HG02981 (cell line): ENCODE results near the gene PFDN1.

ENCODE experiments used
- ATAC-seq: cut with Tn5 transposase; IDR thresholded peaks from one replicate; pipeline ENCODE4 v1.9.1; 2021; ENCODE audit warnings: mild to moderate bottlenecking, moderate library complexity; ENCODE audit not compliant: unreplicated experiment

The PFDN1 gene

DNA sequence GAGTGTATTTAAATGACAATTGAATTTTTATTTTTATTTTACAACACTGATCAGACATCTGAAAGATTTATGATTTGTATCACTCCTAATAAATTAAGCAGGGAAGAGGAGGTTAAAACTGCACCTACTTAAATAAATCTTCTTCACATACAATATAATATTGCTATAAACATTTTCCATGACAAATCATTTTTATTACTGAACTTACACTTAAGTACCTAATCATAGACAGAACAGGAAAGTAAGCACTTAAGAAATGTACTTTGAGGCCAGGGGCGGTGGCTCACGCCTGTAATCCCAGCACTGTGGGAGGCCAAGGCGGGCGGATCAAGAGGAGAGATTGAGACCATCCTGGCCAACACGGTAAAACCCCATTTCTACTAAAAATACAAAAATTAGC is 3.8 kb downstream of the PFDN1 start:
- ATAC-seq, result no peak

DNA sequence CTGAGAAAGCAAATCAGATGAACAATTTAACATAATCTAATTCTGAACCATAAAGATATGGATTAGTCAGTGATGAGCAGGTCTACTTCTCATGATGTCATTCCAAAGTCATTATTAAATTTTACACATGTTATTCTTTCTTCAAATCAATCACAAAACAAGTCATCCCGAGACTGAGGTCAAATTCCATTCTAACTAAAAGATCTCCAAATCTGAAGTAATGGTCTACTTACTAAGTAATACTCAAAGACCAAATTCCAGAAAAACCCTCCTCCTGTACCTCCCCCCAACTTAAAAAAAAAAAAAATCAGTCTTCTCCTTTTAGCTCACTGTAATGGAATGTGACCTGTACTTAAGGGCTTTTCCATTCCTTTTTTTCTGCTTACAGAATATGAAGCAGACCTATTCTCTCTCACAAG is 4.7 kb downstream of the PFDN1 start:
- ATAC-seq, result no peak

DNA sequence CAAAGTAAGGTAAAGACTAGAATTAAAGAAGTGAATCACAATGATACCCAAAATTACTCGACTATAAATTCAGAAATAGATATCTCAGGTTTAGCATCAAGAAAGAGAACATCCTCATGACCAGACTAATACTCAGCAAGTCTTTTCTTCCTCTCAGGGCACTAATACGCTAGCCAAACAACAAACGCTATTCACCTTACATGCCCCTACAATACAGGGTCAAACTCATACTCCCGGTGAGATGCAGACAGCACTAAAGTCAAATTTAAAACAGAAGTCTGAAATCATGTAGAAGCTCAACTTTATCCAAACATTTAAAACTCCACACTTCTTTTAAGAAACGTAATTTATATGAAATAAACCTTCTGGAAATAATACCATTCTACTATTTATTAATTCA is 5.6 kb downstream of the PFDN1 start:
- no peak for ATAC-seq

DNA sequence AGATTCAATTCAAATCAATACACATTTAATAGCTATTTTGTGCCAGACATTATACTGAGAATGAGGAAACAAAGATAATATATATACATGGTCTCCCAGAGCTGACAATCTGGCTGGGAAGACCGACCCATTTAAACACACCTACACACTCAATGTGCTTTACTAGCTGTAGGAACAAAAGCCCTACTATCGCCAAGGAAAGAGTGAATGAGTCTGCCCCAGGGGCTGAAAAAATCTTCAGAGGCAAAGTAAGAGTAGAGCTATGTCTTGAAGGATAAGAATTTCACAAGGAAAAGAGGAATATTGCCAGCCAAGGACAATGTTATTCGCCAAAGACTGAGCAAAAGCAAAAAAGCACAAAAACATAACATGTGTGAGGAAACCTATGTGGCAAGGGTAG is 6.6 kb downstream of the PFDN1 start:
- ATAC-seq, result no peak

DNA sequence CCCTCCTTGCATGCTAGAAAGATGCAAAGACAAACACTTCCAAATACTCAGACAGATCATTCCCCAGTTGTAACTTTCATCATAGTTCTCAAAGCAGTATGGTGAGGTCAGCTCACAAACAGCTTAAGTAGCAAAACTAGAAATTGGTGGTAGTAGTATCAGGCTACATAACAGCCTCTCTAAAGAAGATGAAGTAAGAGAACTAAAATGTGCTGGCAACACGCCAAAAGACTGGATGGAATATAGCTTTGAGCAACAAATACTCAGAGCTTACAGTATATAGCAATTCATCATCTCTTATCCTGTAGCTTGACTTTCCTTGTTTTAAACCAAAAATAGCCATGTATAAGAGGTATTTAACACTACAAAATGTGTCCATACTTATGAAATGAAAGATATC is 7.5 kb downstream of the PFDN1 start:
- ATAC-seq, result no peak

DNA sequence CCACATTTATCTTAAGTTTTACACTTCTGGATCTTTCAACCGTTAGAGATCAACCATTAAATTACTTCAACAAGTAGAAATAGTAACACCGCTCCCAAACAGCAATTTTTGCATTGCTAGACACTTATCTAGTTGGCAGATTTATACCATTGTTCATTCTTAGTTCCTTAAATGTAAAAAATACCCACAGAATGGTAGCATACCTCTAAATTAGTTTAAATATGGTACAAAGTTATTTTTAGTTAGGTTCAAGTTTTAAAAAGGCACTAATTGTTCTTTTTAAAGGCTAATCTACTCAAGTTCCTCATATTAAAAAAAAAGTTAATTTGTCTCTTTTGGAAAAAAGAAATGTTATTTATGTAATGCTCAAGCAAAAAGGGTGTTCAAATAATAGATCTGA is 8.1 kb downstream of the PFDN1 start:
- no peak for ATAC-seq

DNA sequence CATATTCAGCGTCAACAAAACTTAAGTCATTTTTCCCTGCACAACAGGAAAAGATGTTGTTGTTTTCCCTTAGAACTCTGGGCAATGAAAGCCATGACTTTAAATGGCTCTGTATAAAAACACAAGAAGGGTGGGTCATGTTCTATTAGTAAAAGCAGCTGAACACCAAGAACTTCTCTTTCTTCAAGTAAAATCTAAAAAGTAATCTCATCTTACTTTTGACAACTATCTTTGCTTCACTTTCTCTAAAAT is 9.1 kb downstream of the PFDN1 start:
- no peak for ATAC-seq

DNA sequence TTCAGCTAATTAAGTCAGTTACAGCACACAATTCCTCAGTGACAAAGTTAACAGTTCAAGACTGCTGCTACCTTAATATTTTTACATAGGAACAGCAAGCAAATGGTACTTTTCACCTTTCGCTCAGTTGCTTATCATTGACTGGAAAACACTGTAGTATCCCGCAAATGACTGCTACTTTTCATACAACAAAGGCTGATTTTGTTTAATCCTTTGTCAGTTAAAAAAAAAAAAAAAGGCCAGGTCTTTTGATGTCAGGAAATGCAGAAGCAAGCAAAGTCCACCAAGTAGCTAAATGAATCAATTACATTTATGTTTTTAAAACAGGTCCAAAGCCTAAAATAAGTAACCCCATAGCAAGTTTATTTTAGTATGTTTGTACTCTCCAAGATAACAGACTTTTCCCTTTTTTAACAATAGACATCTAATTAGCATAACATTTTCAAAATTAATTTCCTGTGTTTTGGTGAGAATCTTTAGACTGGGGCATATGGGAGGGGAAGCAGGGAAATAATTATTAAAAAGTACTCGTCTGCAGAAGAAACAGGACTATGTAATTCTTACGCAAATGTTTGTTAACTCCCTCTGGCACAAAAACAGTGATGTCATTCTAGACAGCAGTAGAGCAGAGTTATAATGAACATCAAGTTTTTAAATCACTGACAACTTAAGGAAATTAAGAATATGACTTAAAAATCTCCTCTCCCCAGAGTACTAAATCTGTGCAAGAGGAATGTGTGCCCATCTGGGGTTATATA is 9.6 kb downstream of the PFDN1 start:
- ATAC-seq, result no peak

DNA sequence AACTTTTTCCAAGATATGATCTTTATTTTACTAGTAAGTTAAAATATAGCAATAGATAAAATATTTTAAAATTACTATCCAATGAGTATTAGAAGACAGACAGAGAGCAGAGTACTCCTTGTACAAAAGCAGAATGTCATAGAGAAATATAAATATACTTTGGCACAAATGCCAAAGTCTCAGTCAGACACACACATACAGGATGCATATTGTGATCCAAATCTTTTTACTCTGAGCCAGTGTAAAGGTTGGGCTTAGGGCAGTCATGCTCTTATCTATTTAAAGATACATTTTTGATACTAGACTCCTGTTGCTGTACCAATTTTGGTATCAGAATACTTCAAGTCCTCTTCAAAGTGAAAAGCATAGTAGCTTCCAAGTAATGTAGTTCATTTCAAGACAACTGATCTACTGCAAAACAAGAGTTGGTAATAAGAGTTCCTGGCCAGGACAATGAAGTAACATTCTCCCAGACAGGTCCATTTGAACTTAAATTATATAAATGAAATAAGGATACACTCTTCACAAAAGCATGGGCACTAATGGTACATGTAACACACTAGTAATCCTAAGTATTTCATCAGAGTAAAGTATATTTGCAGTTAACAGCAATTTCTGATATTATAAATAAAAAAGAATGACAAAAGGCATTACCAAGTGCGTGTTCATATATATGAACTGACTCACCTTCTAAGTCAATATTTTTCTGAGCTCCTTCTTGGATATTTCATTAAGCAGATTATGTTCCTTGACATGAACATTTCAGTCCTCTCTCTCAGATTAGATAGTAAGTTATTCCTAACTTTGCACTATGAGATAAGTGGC is 10.5 kb downstream of the PFDN1 start:
- ATAC-seq, result no peak

DNA sequence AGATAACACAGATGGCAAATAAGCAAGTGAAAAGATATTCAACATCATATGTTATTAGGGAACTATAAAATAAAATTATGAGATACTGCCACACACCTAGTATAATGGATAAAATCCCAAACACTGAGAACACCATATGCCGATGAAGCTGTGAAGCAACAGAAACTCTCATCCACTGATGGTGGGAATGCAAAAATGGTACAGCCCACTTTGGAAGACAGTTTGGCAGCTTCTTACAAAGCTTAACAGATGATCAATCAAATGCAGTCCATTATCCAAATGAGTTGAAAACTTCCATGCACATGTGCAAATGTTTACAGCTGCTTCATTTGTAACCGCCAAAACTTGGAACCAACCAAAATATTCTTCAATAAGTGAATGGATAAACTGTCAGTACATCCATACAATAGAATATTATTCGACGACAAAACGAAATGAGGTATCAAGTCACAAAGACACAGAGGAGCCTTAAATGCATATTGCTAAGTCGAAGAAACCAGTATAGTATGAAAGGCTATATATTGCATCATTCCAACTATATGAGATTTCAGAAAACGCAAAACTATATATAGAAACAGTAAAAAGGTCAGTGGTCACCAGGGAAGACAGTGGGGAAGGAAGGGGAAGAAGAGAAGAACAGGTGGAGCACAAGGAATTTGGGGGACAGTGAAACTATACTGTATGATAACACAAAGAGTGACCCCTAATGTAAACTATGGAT is 14.9 kb downstream of the PFDN1 start:
- no peak for ATAC-seq

DNA sequence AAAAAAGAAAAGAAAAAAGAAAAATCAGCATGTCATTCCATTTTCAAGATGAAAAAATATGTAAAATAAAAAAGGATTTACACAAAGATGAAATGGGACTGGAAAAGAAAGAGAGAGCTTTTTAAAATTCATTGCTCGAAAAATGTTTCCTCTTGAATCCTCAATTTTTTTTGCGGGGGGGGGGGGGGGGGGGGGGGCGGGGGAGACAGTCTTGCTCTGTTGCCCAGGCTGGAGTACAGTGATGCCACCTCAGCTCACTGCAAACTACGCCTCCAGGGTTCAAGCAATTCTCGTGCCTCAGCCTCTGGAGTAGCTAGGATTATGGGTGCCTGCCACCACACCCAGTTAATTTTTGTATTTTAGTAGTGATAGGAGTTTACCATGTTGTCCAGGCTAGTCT is 16.5 kb downstream of the PFDN1 start:
- ATAC-seq, result no peak

DNA sequence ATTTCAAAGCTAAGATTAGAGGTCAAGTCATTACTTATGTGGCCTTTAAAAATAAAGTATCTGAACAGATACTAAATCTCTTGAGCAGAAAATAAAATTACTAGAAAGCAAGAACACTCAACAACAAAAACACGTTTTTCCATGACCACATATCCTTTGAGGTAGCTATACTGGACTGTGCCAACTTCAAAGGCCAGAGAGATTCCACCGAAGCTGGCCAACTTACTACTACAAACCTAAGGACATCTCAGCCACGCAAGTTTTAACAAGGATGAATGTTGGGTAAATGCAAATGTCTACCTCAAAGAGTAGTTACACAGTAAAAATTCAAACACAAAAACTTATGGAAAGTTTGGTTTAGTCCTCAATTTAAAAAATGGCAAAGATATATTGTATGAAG is 18.9 kb downstream of the PFDN1 start:
- ATAC-seq, result no peak

DNA sequence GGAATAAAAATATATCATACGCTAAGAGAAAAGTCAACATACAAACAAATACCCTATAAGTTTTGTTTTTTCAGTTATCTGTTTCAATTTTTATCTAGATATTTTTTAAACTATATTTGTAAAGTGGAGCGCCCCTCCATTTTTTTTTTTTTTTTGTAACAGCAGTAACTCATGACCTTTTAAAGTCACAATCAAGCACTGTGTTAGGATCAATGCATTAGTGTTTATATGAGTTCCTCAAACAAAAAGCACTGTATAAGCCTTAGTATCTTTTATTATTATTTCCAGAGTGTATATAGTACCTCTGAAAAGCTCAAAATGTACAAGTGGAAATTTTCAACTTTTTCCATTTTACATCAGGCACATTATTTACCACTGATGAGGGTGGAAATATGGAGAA is 20.6 kb downstream of the PFDN1 start:
- no peak for ATAC-seq

DNA sequence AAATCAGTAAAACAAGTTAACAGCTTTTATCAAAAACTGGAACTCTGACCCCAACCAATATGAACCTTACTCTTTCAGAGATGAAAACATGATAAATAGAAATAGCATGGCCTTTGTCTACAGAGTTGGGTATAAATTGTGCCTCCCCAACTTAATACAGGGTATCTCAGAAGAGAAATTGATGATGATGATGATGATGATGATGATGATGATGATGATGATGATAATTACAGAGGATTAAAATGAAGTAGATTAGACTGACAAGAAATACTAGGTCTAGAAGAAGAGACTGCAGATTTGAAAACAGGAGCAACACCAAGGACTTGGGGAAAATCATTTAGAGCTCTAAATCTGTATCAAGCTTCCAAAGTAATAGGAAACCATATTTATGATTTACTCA is 27.1 kb downstream of the PFDN1 start:
- no peak for ATAC-seq

DNA sequence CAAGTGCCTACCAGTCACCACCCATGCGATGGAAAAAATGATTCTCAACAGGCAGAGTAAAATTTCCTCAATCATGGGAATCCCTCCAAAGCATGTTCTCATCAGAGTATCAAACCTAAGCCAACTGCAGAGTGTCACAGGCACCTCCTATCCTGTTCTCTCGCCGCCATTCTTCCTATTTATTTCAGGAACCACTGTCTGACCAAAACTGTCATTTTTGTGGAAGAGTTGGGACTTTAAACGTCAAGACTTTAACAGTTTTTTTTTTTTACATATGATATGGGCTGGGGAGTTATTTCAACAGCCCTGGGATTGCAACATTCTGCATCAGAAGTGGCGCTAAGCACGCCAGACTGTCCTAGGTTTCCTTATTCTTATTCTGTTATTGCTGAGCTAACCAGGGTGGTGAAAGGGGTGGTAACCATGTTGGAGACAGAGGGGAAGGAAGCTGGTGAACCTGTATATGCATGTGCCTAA is 29.5 kb downstream of the PFDN1 start:
- no peak for ATAC-seq

DNA sequence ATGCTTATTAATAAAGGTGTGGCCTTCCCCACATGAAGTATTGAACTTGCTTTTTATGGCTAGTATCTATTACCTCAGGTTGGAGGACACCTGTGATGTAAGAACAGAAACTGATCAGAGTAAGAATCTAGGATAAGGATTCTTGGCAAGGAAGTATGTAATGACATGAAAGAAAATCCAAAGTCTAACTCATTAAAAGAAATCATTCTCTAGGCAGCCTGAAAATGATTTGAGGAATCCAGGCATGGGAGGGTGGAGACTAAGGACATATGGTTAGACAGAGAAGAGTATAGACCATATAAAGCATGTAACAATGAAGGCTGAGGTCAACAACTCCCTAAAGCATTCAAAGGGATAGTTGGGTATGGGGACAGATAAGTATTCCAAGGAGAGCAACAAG is 32.9 kb downstream of the PFDN1 start:
- ATAC-seq, result no peak

DNA sequence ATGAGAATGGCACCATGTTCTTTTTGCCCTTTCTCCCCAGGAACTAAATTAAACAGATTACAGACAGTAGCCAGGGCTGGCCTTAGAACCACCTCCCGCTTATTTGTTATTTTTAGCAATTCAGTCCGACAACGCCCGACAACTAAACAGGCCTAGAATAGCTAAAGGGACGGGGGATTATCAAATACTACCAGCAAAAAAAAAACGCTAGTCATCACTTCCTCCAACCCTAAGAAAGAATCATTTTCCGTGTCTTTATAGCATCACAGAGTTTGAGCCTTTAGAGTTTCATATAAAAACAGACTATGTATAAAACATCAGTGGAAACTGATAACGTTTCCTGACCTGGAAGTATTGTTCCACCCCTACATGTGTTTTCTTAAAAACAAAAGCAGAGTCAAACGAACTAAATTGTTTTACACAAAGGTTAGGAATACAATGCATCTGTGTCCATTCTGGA is 35.3 kb downstream of the PFDN1 start:
- no peak for ATAC-seq

DNA sequence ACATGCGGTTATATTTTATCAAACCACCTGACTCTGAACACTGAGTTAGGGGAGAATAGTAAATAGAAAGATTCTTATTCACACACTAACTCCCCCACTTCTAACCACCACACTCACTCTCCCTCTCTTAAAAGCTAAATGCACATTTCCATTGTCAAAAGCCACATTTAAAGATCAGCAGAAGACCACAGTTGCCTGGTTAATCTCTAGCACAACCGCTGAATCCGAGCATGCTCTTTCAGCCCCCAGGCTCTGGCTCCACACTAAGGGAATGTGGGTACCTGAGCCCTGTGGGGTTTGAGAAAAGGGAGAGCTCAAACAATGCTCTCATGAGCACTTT is 35.7 kb downstream of the PFDN1 start:
- ATAC-seq, result no peak

DNA sequence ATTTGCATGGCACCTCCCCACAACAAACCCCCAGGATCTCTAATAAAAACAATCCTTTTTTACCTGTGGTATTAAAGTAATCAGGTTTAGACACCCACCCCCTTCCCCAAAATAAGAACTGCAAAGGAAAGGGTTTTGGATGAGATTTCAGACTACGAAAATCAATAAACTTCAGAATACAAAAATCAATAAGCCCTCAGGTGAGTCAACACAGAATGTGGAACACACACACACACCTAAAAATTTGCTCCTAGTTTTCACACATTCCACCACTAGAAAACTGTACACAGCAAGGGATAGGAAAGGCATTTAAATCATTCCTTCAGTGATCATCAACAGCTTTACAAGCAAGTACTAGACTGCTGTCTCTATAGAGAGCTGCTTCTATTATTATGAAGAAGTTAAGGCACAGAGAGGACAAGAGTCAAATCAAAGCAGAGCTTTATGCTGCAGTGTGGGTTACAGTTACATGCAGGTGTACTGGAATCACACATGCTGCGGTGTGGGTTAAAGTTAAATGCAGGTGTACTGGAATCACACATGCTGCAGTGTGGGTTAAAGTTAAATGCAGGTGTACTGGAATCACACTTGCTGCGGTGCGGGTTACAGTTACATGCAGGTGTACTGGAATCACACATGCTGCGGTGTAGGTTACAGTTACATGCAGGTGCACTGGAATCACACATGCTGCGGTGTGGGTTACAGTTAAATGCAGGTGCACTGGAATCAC is 36.3 kb downstream of the PFDN1 start:
- no peak for ATAC-seq

DNA sequence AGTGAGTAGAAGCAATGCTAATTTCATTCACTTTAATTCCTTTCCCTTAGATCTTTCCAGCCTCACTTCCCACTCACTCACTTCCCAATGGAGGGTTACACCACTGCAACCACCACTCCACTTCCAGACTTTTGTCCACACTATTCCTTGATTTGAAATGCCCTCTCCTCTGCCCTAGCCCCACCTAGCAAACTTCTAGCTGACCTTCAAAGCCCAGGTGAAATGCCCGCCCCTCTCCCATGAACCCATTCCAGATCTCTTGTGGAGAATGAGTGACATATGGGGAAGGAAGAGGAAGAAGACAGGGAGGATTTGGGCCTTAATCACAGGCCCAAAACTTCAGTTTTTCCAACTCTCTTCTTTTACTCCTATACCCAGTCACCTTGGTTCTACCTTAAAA is 37.1 kb downstream of the PFDN1 start:
- no peak for ATAC-seq

DNA sequence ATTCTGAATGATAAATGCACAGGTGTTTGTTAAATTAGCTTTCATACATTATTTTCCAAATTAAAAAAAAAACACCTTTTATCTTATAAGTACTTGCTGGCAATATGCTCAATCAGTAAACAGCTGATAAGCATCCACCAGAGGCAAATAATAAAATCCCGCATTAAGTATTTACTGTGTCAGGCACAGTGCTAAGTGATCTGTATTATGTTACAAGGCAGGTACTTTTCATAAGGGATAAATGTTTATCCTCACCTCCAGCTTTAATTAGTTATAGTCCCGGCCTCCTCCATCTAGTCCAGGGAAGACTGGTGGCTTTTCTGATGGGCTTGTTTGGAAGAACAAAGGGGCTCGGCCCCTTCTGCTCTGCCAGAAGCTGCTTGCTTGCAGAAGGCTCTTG is 40.1 kb downstream of the PFDN1 start:
- no peak for ATAC-seq
